SU-DHL-6 (cell line): ENCODE data around the gene MYPN.
A peak's percentile ranks its signal among the peaks of the same experiment; 100 is the strongest.
"Not testable (repeated sequence)": the region's sequence is repeated elsewhere in the genome, so short reads cannot be mapped to it uniquely, and the experiment has no call there.

Experiments
- H2AFZ ChIP-seq: fragments of 200-600 bp; sonication (generic); 2 replicates; pipeline ENCODE4 v1.6.1; 2014; ENCODE audit warnings: low read depth, mild to moderate bottlenecking, moderate library complexity, mixed read lengths, antibody characterized with exemption, low read length; ENCODE audit not compliant: severe bottlenecking
- H3F3A ChIP-seq: fragments of 200-600 bp; shearing (Covaris generic); 2 replicates; pipeline ENCODE4 v1.6.0; 2016; ENCODE audit warnings: antibody characterized with exemption, mild to moderate bottlenecking; ENCODE audit not compliant: insufficient read depth
- H3K27ac ChIP-seq: fragments of 200-600 bp; sonication (generic); 2 replicates; pipeline ENCODE4 v1.5.1; 2016; ENCODE audit warnings: low read depth, mild to moderate bottlenecking, low read length, moderate library complexity, mixed read lengths
- H3K27me3 ChIP-seq: fragments of 200-600 bp; sonication (generic), shearing (Covaris generic); 2 replicates; pipeline ENCODE4 v1.6.0; 2014; ENCODE audit warnings: mild to moderate bottlenecking, low read length
- H3K36me3 ChIP-seq: fragments of 200-600 bp; sonication (generic); 2 replicates; pipeline ENCODE4 v1.6.1; 2014; ENCODE audit warnings: mild to moderate bottlenecking, low read length, mixed read lengths
- H3K4me2 ChIP-seq: fragments of 300-600, 200-600 bp; shearing (Covaris generic), sonication (generic); 2 replicates; pipeline ENCODE4 v1.6.0; 2014; ENCODE audit warnings: low read length, low read depth, mild to moderate bottlenecking; ENCODE audit not compliant: poor library complexity, severe bottlenecking
- H3K4me3 ChIP-seq: fragments of 200-600 bp; sonication (generic); 2 replicates; pipeline ENCODE4 v1.5.1; 2014; ENCODE audit warnings: antibody characterized with exemption, low read length, mild to moderate bottlenecking, mixed read lengths; ENCODE audit not compliant: insufficient read depth, poor library complexity, severe bottlenecking
- H3K79me2 ChIP-seq: fragments of 200-600 bp; sonication (generic); 2 replicates; pipeline ENCODE4 v1.6.1; 2014; ENCODE audit warnings: mild to moderate bottlenecking, low read length, moderate library complexity; ENCODE audit not compliant: insufficient read depth
- H3K9ac ChIP-seq: fragments of 200-600 bp; sonication (generic); 2 replicates; pipeline ENCODE4 v1.7.0; 2014; ENCODE audit warnings: mild to moderate bottlenecking, low read length
- H3K9me2 ChIP-seq: fragments of 200-600 bp; sonication (generic); replicated peaks from 2 replicates; pipeline ENCODE4 v1.6.1; 2014; ENCODE audit warnings: low read length; ENCODE audit not compliant: insufficient read depth
- H3K9me3 ChIP-seq: fragments of 200-600 bp; sonication (generic); 2 replicates; pipeline ENCODE4 v1.6.1; 2014; ENCODE audit warnings: low read length, mixed read lengths; ENCODE audit not compliant: insufficient read depth
- H4K20me1 ChIP-seq: fragments of 200-600 bp; sonication (generic); 2 replicates; pipeline ENCODE4 v1.6.1; 2014; ENCODE audit warnings: low read depth, mild to moderate bottlenecking, antibody characterized with exemption, low read length, moderate library complexity, mixed read lengths
- CTCF ChIP-seq: fragments of 200-600 bp; sonication (generic); IDR thresholded peaks from one replicate; pipeline ENCODE4 v1.5.1; 2017; ENCODE audit warnings: antibody characterized with exemption, mild to moderate bottlenecking, low read length, moderate library complexity; ENCODE audit not compliant: insufficient read depth, poor library complexity, severe bottlenecking
- EZH2phosphoT487 ChIP-seq: fragments of 200-600 bp; sonication (generic), shearing (Covaris generic); conservative IDR thresholded peaks from 2 replicates; pipeline ENCODE4 v1.6.1; 2018; ENCODE audit warnings: mild to moderate bottlenecking, antibody characterized with exemption, low read length, moderate library complexity, mixed read lengths

Gene MYPN

DNA sequence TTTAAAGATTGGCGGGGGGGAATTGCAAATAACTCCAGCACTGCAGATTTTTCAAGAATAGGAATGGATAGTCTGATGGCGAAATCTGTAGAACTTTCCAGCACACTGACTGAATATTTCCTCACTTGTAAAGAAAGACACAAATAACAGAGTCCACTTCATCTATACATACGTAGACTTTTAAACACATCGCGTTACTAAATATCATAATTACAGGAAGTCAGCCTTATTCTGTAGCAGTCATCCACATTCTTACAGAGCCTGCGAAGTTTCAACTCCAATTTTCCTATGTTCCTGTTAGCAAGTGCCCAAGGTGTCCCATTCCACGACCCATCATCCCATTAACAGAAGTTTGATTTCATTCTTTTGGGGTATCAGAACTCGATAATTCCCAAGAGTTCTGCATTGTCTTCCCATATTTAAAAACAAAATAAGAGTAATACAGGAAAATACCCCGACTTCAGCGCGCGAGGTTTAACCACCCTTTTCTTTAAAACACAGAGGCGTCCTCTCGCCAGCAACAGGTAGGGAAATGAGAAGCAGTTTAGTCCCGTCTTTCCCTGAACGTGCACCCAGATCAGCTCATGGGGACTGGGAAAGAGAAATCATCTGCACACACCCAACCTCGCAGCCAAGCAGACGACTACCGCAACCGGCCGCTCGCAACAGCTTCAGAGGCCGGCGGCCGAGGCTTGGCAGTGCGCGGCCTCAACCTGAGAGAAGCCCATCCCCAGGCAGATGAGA lies 35.1 kb upstream of the MYPN start:
- Histone ChIP-seq H3K79me2 (peaks cover 54% of the 10 kb centered on the region), H4K20me1 (peaks cover 7% of the 10 kb centered on the region; the same call in 1 of the 2 replicates), H2AFZ (peak overlapping the region; percentile 76)

DNA sequence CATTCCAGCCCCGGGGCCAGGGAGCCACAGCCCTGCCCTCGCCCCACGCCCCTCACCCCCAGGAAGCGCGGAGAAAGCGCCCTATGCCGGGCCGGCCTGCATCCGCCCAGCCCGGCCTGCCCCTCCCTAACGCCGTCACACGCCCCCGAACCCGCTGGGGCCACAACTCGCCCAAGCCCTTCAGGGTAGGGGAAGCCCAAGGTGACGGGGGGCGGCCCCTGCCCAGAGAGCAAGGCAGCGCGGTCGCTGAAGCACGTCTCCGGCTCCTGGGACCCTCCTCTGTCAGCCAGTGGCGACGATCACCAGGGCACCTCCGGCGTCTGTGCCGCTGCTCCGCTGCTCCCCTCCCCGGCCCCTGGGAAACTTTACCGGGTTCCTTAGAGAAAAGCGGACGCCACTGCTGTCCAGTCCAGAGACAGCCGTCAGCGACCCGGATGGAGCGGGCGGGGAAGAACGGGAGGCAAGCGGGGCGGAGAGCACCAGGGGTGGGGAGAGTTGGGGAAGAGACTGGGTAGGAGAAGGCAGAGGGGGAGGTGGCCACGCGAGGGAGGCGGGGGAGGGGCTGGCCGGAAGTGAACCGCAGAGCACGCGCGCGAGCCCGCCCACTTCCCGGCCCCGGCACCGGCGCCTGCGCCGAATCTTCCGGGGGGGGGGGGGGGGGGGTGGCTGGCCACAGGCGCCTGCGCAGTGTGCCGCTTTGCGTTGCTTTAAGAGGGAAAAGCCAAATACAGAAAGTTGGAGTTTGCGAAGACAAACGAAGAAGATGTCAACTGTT lies 34.3 kb upstream of the MYPN start, which contains the start of gene HERC4:
HERC4 (minus strand) TSS at position 509 of the 775 bp plus-strand sequence. CDS start 2,175 bp downstream, outside the sequence.
- peaks cover 46% of the 10 kb centered on the region for H3K79me2 ChIP-seq
- peak within 1 kb of the TSS; percentile 95 for H3K4me3 ChIP-seq
- H3K27me3 ChIP-seq = no peaks in the 10 kb centered on the region
- H3K36me3 ChIP-seq = peaks cover 14% of the 10 kb centered on the region; the same call in 1 of the 2 replicates
- no peaks in the 10 kb centered on the region for H3K9me3 ChIP-seq
- no peak for TF ChIP-seq EZH2phosphoT487
- TF ChIP-seq CTCF = no peak
- peak within 1 kb of the TSS; percentile 76 for H2AFZ ChIP-seq
- peaks cover 10% of the 10 kb centered on the region; the same call in 1 of the 2 replicates for H3F3A ChIP-seq
- H4K20me1 ChIP-seq = peaks cover 6% of the 10 kb centered on the region; the same call in 1 of the 2 replicates
- peak within 1 kb of the TSS; percentile 94 for H3K4me2 ChIP-seq
- no peaks in the 10 kb centered on the region for H3K9me2 ChIP-seq
- H3K27ac ChIP-seq = peak within 1 kb of the TSS; percentile 86
- peak within 1 kb of the TSS; percentile 90 for H3K9ac ChIP-seq

More for the DNA sequence above, 35.1 kb upstream of the MYPN start:
- Histone ChIP-seq H3K36me3 (peaks cover 16% of the 10 kb centered on the region; the same call in 1 of the 2 replicates), H3F3A (peaks cover 10% of the 10 kb centered on the region; the same call in 1 of the 2 replicates), H3K9me3 (no peaks in the 10 kb centered on the region), H3K27ac (peak overlapping the region; percentile 86), H3K4me3 (peak overlapping the region; percentile 95), H3K27me3 (no peaks in the 10 kb centered on the region), H3K9ac (peak overlapping the region; percentile 90), H3K4me2 (peak overlapping the region; percentile 94), H3K9me2 (no peaks in the 10 kb centered on the region)
- no peak for TF ChIP-seq EZH2phosphoT487
- TF ChIP-seq CTCF = no peak

DNA sequence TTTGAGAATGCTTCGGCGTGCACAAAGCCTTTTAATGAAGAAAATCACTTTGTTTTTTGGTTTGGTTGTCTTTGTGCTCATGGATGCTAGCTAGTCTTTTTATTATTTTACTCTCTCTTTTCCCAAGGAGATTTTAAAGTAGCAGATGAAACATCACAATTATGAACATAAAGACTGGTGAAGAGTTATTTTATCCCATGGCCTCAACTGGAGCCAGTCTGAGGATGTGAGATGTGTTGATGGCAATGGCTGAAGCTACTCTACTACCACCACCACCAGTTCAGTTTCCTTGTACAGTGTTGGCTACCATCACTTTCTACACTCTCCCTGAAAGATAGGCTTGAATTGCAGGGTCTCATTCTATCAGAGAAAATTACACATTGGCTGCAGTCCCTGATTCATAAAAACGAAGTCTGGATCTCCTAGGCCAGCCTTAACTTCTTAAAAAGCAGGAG lies 33.7 kb upstream of the MYPN start:
- Histone ChIP-seq H4K20me1 (peaks cover 6% of the 10 kb centered on the region; the same call in 1 of the 2 replicates), H3K9ac (peak overlapping the region; percentile 90), H3K4me2 (peak overlapping the region; percentile 68), H3K36me3 (peaks cover 14% of the 10 kb centered on the region; the same call in 1 of the 2 replicates), H3K79me2 (peaks cover 45% of the 10 kb centered on the region), H3K9me3 (no peaks in the 10 kb centered on the region), H2AFZ (peak overlapping the region; percentile 73), H3K9me2 (no peaks in the 10 kb centered on the region), H3K27ac (peak overlapping the region; percentile 58), H3K27me3 (no peaks in the 10 kb centered on the region), H3K4me3 (peak overlapping the region; percentile 32), H3F3A (peaks cover 10% of the 10 kb centered on the region; the same call in 1 of the 2 replicates)
- TF ChIP-seq CTCF (no peak), EZH2phosphoT487 (no peak)

GRCh38 chr10:68076081-68076480 lies 33.2 kb upstream of the MYPN start:
- not testable (repeated sequence) for H3K9me2 ChIP-seq, H3K27me3 ChIP-seq, H3K27ac ChIP-seq, H2AFZ ChIP-seq, H3K4me2 ChIP-seq, H3K9ac ChIP-seq, H4K20me1 ChIP-seq, H3K4me3 ChIP-seq, H3K9me3 ChIP-seq
- H3K79me2 ChIP-seq = peaks cover 40% of the 10 kb centered on the region
- peaks cover 10% of the 10 kb centered on the region; the same call in 1 of the 2 replicates for H3F3A ChIP-seq
- H3K36me3 ChIP-seq = peaks cover 14% of the 10 kb centered on the region; the same call in 1 of the 2 replicates
